GOT3 (cell line): Measurements from ENCODE around the gene SLC35G3.
"Not testable (repeated sequence)": the region's sequence is repeated elsewhere in the genome, so short reads cannot be mapped to it uniquely, and the experiment has no call there.

Source experiments
- DNase-seq: peaks from one replicate; lab custom pipeline; 2025; ENCODE audit warnings: mixed read lengths; lab: John Stamatoyannopoulos, UW

The SLC35G3 gene

GRCh38 chr17:35164716-35165115, 29.5 kb downstream of the SLC35G3 start:
- DNase-seq: no peak

- no peak for DNase-seq
Measured at GRCh38 chr17:35163886-35164285, 30.3 kb downstream of the SLC35G3 start.

GRCh38 chr17:35162755-35163154, 31.4 kb downstream of the SLC35G3 start:
- no peak for DNase-seq

- DNase-seq: no peak
Measured at GRCh38 chr17:35161281-35161761, 32.9 kb downstream of the SLC35G3 start.

- no peak for DNase-seq
Measured at GRCh38 chr17:35160354-35161201, 33.6 kb downstream of the SLC35G3 start.

GRCh38 chr17:35159940-35160339, 34.3 kb downstream of the SLC35G3 start:
- no peak for DNase-seq

- no peak for DNase-seq
Measured at GRCh38 chr17:35155246-35155645, 38.9 kb downstream of the SLC35G3 start.

- no peak for DNase-seq
Measured at GRCh38 chr17:35154196-35155165, 39.7 kb downstream of the SLC35G3 start.

GRCh38 chr17:35152421-35153140, 41.6 kb downstream of the SLC35G3 start:
- no peak for DNase-seq

- DNase-seq: not testable (repeated sequence)
Measured at GRCh38 chr17:35151080-35151479, 43.1 kb downstream of the SLC35G3 start.

- no peak for DNase-seq
Measured at GRCh38 chr17:35149941-35150340, 44.3 kb downstream of the SLC35G3 start.

GRCh38 chr17:35148144-35148543, 46.0 kb downstream of the SLC35G3 start:
- no peak for DNase-seq

- DNase-seq: no peak
Measured at GRCh38 chr17:35147375-35147905, 46.8 kb downstream of the SLC35G3 start, which contains the start of gene UNC45B. Gene UNC45B, plus strand, starts transcription at chr17:35147817. Its CDS starts 447 bp downstream, at chr17:35148264.

GRCh38 chr17:35146214-35146833, 47.9 kb downstream of the SLC35G3 start:
- no peak for DNase-seq

- no peak for DNase-seq
Measured at GRCh38 chr17:35144840-35145239, 49.4 kb downstream of the SLC35G3 start.
